ENCODE measurements around the gene NFS1. TPM values are rescaled to one million over a fixed set of nuclear protein-coding genes. Genes with fewer than 3 reads are reported as not detected.
A peak's percentile ranks its signal among the peaks of the same experiment; 100 is the strongest.
"Not testable (repeated sequence)": the region's sequence is repeated elsewhere in the genome, so short reads cannot be mapped to it uniquely, and the experiment has no call there.

The NFS1 gene
- total RNA-seq, 4 donors from 2014 or later: 25.3 to 63.3 (median 32.7) TPM

DNA sequence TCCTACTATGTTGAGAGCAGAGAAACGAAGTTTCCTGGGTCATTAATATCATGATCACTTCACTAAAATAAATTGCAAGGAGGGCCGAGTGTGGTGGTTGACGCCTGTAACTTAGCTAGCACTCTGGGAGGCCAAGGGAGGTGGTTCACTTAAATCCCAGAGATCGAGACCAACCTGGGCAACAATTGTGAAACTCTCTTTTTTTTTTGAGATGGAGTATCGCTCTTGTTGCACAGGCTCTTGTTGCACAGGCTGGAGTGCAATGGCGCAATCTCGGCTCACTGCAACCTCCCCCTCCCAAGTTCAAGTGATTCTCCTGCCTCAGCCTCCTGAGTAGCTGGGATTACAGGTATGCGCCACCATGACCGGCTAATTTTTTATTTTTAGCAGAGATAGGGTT is 14.0 kb upstream of the NFS1 start:
- DNase-seq (ENCODE audit: extremely low spot score); H3K27me3 ChIP-seq; intact Hi-C loops (cut with DNase I); H3K4me3 ChIP-seq; H3K27ac ChIP-seq (replicated peaks in 1 of 4); H3K9me3 ChIP-seq: not testable (repeated sequence)
- Histone ChIP-seq H3K36me3 (peaks cover 51 to 100% (median 91%) of the 10 kb centered on the region in 4 donors), H3K4me1 (peaks cover 20 to 67% (median 56%) of the 10 kb centered on the region in 4 donors)
- WGBS: 84% methylated on average over 9 of the region's 9 CpGs
- peak in 1 of 2 donors; percentile 12 for TF ChIP-seq POLR2AphosphoS5 (IDR thresholded peaks at IDR 0.05)

- H3K4me1 ChIP-seq: peaks cover 16 to 58% (median 52%) of the 10 kb centered on the region in 4 donors
- H3K9me3 ChIP-seq: no peaks in the 10 kb centered on the region
- H3K27me3 ChIP-seq: no peaks in the 10 kb centered on the region
- TF ChIP-seq POLR2A (IDR thresholded peaks at IDR 0.05; ENCODE audit: low read depth): no peak
- TF ChIP-seq CTCF (IDR thresholded peaks at IDR 0.05): no peak
- TF ChIP-seq EP300 (IDR thresholded peaks at IDR 0.05): no peak
- no peak for TF ChIP-seq POLR2AphosphoS5 (IDR thresholded peaks at IDR 0.05)
- H3K27ac ChIP-seq (replicated peaks in 1 of 4): peak overlapping the region in 2 of 4 donors; percentile 3 to 15
- WGBS: 64% methylated on average over 6 of the region's 6 CpGs
- no peak for DNase-seq (ENCODE audit: extremely low spot score)
- H3K4me3 ChIP-seq: no peak overlapping the region
- H3K36me3 ChIP-seq: peaks cover 42 to 99% (median 86%) of the 10 kb centered on the region in 4 donors
- intact Hi-C loops (cut with DNase I): no loop called here
Observed at GRCh38 chr20:35711588-35712209, 12.5 kb upstream of the NFS1 start.

GRCh38 chr20:35710884-35711587 is 11.9 kb upstream of the NFS1 start:
- no peak for DNase-seq (ENCODE audit: extremely low spot score)
- no peaks in the 10 kb centered on the region for H3K9me3 ChIP-seq
- 64% methylated on average over 6 of the region's 6 CpGs for WGBS
- H3K4me3 ChIP-seq: no peak overlapping the region
- peaks cover 40 to 99% (median 86%) of the 10 kb centered on the region in 4 donors for H3K36me3 ChIP-seq
- H3K4me1 ChIP-seq: peaks cover 16 to 58% (median 48%) of the 10 kb centered on the region in 4 donors
- H3K27me3 ChIP-seq: no peaks in the 10 kb centered on the region
- no peak for TF ChIP-seq POLR2A (IDR thresholded peaks at IDR 0.05; ENCODE audit: low read depth)
- TF ChIP-seq POLR2AphosphoS5 (IDR thresholded peaks at IDR 0.05): no peak
- TF ChIP-seq EP300 (IDR thresholded peaks at IDR 0.05): no peak
- no peak for TF ChIP-seq CTCF (IDR thresholded peaks at IDR 0.05)
- intact Hi-C loops (cut with DNase I): no loop called here
- H3K27ac ChIP-seq (replicated peaks in 1 of 4): no peak overlapping the region

GRCh38 chr20:35710039-35710438 is 10.9 kb upstream of the NFS1 start:
- DNase-seq (ENCODE audit: extremely low spot score): no peak
- H3K27ac ChIP-seq (replicated peaks in 1 of 4): no peak overlapping the region
- no peaks in the 10 kb centered on the region for H3K9me3 ChIP-seq
- H3K4me3 ChIP-seq: no peak overlapping the region
- H3K27me3 ChIP-seq: no peaks in the 10 kb centered on the region
- TF ChIP-seq POLR2A (IDR thresholded peaks at IDR 0.05; ENCODE audit: low read depth) (no peak), CTCF (IDR thresholded peaks at IDR 0.05) (no peak), POLR2AphosphoS5 (IDR thresholded peaks at IDR 0.05) (no peak), EP300 (IDR thresholded peaks at IDR 0.05) (no peak)
- H3K36me3 ChIP-seq: peaks cover 40 to 99% (median 86%) of the 10 kb centered on the region in 4 donors
- intact Hi-C loops (cut with DNase I): no loop called here
- peaks cover 16 to 51% (median 49%) of the 10 kb centered on the region in 4 donors for H3K4me1 ChIP-seq

- no peak for DNase-seq (ENCODE audit: extremely low spot score)
- H3K9me3 ChIP-seq: no peaks in the 10 kb centered on the region
- no peak overlapping the region for H3K4me3 ChIP-seq
- H3K36me3 ChIP-seq: peaks cover 41 to 99% (median 86%) of the 10 kb centered on the region in 4 donors
- H3K27me3 ChIP-seq: no peaks in the 10 kb centered on the region
- TF ChIP-seq POLR2AphosphoS5 (IDR thresholded peaks at IDR 0.05) (peak in 1 of 2 donors; percentile 28), EP300 (IDR thresholded peaks at IDR 0.05) (no peak), CTCF (IDR thresholded peaks at IDR 0.05) (no peak), POLR2A (IDR thresholded peaks at IDR 0.05; ENCODE audit: low read depth) (no peak)
- H3K4me1 ChIP-seq: peaks cover 16 to 46% (median 45%) of the 10 kb centered on the region in 4 donors
- H3K27ac ChIP-seq (replicated peaks in 1 of 4): peak overlapping the region in 2 of 4 donors; percentile 1 to 28
- intact Hi-C loops (cut with DNase I): loop anchor here (10.0 kb wide), 1 partner anchor 176 kb away; no protein-coding TSS in a partner anchor
- 80% methylated on average over 1 of the region's 1 CpG for WGBS
Observed at GRCh38 chr20:35709259-35709658, 10.1 kb upstream of the NFS1 start.

Measured in esophagus muscularis mucosa (tissue), 4 donors.